ENCODE results near the gene EMSY.

EMSY gene

GRCh38 chr11:76459299-76459698 lies 14.5 kb downstream of the EMSY start:
- DNase-seq (ENCODE audit: low spot score), result peak; percentile 17

DNA sequence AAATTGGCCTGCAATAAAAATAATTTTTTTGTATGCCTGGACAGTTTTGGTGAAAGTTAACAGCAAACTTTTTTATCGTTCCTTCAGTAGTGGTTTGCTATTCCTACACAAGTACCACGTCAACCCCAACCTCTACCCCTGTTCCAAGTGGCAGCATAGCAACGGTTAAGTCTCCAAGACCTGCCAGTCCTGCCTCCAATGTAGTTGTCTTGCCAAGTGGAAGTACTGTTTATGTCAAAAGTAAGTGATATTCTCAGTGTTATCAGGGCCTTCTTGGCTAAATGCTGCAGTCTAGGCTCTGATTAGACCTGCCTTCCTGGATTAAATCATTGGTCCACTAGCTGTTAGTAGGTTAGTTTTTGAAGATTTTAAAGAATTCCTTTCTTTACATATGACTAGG lies 15.0 kb downstream of the EMSY start:
- DNase-seq (ENCODE audit: low spot score), result no peak

- DNase-seq (ENCODE audit: low spot score), result no peak
Observed at GRCh38 chr11:76462317-76462716, 17.5 kb downstream of the EMSY start.

GRCh38 chr11:76465701-76466100 lies 20.9 kb downstream of the EMSY start:
- no peak for DNase-seq (ENCODE audit: low spot score)

DNA sequence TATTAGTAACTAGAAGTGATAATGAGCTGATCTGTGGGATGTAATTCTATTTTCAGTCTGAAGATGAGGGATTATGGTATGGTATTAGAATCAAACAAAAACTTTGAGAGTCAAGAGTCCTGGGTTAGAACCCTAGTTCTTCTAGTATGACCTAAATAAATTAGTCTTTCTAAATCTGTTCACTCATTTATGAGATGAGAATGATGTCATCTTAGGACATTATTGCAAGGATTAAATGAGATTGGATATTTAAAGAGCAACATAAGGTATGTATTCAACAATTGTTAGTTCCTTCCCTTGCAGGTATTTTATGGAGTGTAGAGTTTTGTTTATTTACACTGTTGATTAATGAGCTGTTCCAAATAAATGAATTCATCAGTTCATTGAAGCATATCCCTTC lies 21.8 kb downstream of the EMSY start:
- no peak for DNase-seq (ENCODE audit: low spot score)

GRCh38 chr11:76469141-76469540 lies 24.3 kb downstream of the EMSY start:
- DNase-seq (ENCODE audit: low spot score), result no peak

DNA sequence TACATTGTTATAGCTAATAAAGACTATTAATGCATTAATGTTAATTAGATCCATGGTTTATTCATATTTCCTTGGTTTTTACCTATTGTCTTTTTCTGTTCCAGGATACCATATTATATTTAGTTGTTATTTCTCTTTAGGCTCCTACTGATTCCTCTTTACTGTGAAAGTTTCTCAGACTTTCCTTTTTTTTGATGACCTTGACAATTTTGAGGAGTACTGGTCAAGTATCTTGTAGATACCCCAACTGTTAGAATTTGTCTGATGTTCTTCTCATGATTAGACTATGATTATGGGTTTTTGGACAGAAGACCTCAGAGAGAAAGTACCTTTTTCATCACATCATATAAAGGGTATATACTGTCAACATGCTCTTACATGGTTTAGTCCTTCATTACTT lies 26.6 kb downstream of the EMSY start:
- DNase-seq (ENCODE audit: low spot score), result no peak

- DNase-seq (ENCODE audit: low spot score), result no peak
Observed at GRCh38 chr11:76480241-76480640, 35.4 kb downstream of the EMSY start.

GRCh38 chr11:76491644-76492043 lies 46.8 kb downstream of the EMSY start:
- DNase-seq (ENCODE audit: low spot score), result no peak

DNA sequence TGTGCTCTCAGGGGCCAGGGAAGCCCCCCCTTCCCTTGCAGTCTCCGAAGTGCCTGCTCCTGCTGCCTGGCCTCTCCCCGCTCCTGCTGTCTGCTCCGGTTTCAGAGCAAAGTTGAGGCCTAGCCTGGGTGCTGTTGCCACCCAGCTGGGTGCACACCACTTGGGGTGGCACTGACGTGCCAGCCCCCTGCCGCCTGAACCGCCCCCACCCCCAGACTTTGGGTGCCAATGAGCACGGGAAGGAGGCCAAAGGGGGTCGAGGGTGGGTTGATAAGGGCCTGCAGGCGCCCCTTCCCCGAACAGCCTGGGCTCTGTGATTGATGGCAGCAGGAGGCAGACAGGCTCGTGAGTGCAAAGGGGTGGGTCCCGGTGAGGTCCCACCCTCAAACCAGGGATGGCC lies 48.2 kb downstream of the EMSY start:
- no peak for DNase-seq (ENCODE audit: low spot score)

DNA sequence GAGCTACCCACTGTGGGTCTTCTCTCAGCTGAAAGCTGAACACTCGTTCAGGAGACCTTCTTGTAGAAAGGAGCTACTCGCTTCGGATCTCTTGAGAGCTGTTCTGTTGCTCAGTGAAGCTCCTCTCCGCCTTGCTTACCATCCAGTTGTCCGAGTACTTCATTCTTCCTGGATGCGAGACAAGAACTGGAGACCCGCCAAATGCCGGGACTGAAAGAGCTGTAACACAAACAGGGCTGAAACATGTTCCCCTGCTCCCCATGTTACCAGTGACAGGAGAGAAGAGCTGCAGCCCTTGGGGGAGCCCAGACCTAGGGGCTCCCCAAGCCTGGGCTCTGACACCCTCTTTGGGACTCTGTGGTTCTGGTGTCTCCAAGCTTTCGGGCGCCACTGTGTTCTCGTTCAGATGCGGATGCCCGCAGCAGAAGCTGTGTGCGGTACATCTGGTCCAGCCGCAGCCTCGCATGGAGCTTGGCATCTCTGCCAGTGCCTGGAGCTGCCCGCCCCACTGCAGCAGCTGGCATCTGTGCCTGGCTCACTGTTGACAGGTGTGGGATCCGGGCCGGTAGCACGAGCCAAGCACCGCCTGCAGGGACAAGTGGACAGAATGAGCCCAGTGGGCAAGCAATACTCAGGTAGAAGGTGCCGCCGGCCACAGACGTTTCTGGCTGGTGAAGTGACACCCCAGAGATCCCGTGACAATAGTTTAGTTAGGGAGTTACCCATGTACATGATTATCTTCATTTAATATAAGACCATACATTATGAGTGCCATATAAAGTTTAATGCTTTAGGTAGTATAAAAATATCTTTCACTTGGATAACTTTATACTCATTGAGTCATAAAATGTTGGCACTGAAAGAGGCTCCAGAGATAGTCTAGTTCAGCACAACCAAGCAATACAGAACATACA lies 49.1 kb downstream of the EMSY start:
- no peak for DNase-seq (ENCODE audit: low spot score)

- no peak for DNase-seq (ENCODE audit: low spot score)
Observed at GRCh38 chr11:76495019-76495418, 50.2 kb downstream of the EMSY start.

DNA sequence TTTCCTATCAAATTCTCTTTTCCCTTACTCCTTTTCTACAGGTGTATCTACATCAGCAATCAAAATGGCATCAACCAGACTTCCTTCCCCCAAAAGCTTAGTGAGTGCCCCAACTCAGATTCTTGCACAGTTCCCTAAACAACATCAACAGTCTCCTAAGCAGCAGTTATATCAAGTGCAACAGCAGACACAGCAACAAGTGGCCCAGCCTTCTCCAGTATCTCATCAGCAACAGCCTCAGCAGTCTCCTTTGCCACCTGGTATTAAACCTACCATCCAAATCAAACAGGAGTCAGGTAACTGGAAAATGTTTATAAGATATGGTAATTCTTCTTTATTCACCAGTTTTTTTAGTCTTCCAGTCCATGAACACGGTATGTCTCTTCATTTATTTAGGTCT lies 51.4 kb downstream of the EMSY start:
- no peak for DNase-seq (ENCODE audit: low spot score)

GRCh38 chr11:76501526-76502202 lies 56.8 kb downstream of the EMSY start:
- DNase-seq (ENCODE audit: low spot score), result no peak

GRCh38 chr11:76506833-76507232 lies 62.0 kb downstream of the EMSY start:
- no peak for DNase-seq (ENCODE audit: low spot score)

- DNase-seq (ENCODE audit: low spot score), result no peak
Observed at GRCh38 chr11:76510060-76511047, 65.5 kb downstream of the EMSY start.

DNA sequence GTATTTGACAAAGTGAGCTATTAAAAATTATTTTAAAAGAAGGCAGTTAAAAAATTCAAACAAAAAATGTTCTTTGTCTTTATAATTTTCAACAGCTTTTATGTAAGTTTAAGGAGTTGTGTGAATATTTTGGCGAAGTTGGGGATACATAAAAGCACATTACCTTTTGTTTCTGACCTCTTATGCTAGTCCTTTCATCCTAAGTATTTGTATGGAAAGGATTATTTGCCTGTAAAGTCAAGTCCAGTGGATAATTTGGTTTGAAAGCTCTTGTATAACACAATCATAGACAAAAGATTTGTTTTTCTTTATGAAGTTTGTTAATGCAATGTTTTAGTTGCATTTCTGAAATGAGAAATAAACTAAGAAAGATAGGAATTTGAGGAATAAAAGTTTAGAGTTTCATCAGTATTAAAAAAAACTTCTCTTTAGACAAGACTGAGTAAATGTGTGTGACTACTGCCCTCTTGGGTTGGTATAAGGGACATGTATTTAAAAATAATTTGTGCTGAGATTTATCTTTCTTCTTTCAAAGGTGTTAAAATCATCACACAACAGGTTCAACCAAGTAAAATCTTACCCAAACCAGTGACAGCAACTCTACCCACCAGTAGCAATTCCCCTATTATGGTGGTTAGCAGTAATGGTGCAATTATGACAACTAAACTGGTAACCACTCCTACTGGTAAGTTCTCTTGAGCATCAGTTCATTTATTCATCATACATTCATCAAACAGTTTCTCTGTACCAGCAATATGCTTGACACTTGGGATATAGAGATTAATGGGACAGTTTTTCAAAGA lies 68.2 kb downstream of the EMSY start:
- peak; percentile 47 for DNase-seq (ENCODE audit: low spot score)

GRCh38 chr11:76513654-76514034 lies 68.8 kb downstream of the EMSY start:
- DNase-seq (ENCODE audit: low spot score), result no peak

GRCh38 chr11:76515494-76515893 lies 70.7 kb downstream of the EMSY start:
- no peak for DNase-seq (ENCODE audit: low spot score)

GRCh38 chr11:76523147-76523546 lies 78.3 kb downstream of the EMSY start:
- no peak for DNase-seq (ENCODE audit: low spot score)

DNA sequence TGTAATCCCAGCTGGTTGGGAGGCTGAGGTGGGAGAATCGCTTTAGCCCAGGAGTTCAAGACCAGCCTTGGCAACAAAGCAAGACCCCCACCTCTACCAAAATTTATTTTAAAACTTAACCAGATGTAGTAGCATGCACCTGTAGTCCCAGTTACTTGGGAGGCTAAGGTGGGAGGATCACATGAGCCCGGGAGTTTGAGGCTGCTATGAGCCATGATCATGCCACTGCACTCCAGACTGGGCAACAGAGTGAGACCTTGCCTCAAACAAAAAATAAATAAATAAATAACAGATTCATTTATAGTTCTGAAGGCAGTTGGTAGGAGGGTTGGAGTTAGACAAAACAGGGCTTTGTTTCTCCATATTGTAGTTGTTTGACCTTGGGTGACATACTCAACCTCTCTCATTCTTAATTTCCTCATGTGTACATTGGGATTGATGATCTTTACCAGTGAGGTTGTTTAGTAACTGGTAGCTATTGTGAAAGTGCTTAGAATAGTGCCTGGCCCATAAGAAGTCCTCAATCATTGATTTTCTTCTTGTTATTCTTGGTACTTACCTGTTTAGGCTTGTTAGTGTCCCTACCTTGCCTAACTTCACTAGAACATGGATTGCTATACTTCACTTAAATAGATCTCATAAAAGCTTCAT lies 79.1 kb downstream of the EMSY start:
- DNase-seq (ENCODE audit: low spot score), result no peak
